Measurements from ENCODE around the gene SOCS7.
A peak's percentile ranks its signal among the peaks of the same experiment; 100 is the strongest.

The SOCS7 gene

GRCh38 chr17:38351412-38352222 lies at the start of gene SOCS7:
Gene SOCS7 (plus strand): TSS chr17:38351844. CDS start chr17:38352053, 209 bp downstream.
- peak; percentile 95 for DNase-seq

- DNase-seq = no peak
These were observed 36.1 kb upstream of the SOCS7 start for GRCh38 chr17:38315497-38315896.

- DNase-seq = no peak
These were observed 34.6 kb upstream of the SOCS7 start for GRCh38 chr17:38317081-38317480.

GRCh38 chr17:38320482-38320881 lies 31.2 kb upstream of the SOCS7 start:
- DNase-seq = no peak

- DNase-seq = peak; percentile 85
These were observed 29.4 kb upstream of the SOCS7 start for GRCh38 chr17:38322156-38322779.

- DNase-seq = no peak
These were observed 28.7 kb upstream of the SOCS7 start for GRCh38 chr17:38322897-38323296.

- peak; percentile 59 for DNase-seq
These were observed 27.4 kb upstream of the SOCS7 start for GRCh38 chr17:38324141-38324697.

- DNase-seq = no peak
These were observed 26.9 kb upstream of the SOCS7 start for GRCh38 chr17:38324772-38325171.

GRCh38 chr17:38325221-38325851 lies 26.3 kb upstream of the SOCS7 start:
- no peak for DNase-seq

- DNase-seq = no peak
These were observed 24.4 kb upstream of the SOCS7 start for GRCh38 chr17:38326996-38327792.

- DNase-seq = no peak
These were observed 23.7 kb upstream of the SOCS7 start for GRCh38 chr17:38327936-38328335.

- DNase-seq = no peak
These were observed 23.0 kb upstream of the SOCS7 start for GRCh38 chr17:38328620-38329019.

- DNase-seq = no peak
These were observed 22.4 kb upstream of the SOCS7 start for GRCh38 chr17:38329284-38329683.

- no peak for DNase-seq
These were observed 21.6 kb upstream of the SOCS7 start for GRCh38 chr17:38329808-38330730.

GRCh38 chr17:38330941-38331411 lies 20.7 kb upstream of the SOCS7 start:
- DNase-seq = no peak

- DNase-seq = no peak
These were observed 18.9 kb upstream of the SOCS7 start for GRCh38 chr17:38332735-38333134.

GRCh38 chr17:38333635-38334295 lies 17.9 kb upstream of the SOCS7 start:
- peak; percentile 82 for DNase-seq

- no peak for DNase-seq
These were observed 16.9 kb upstream of the SOCS7 start for GRCh38 chr17:38334480-38335364.

- DNase-seq = no peak
These were observed 14.8 kb upstream of the SOCS7 start for GRCh38 chr17:38336838-38337237.

- no peak for DNase-seq
These were observed 13.6 kb upstream of the SOCS7 start for GRCh38 chr17:38338053-38338452.
